ENCODE measurements around the gene RPP25.

Gene RPP25

GRCh38 chr15:74908635-74909034 lies 47.9 kb downstream of the RPP25 start:
- FAIRE-seq, result no peak
- no peak for DNase-seq (ENCODE audit: insufficient read length, low spot score)
- TF ChIP-seq POLR2AphosphoS5 (IDR thresholded peaks at IDR 0.05; ENCODE audit: low read depth, low read length) (no peak), TAF1 (IDR thresholded peaks at IDR 0.05; ENCODE audit: low read depth, low read length) (no peak), POLR2A (IDR thresholded peaks at IDR 0.05; ENCODE audit: low read depth, low read length) (no peak), SPI1 (IDR thresholded peaks at IDR 0.05; ENCODE audit: low read depth, low read length) (no peak), POU2F2 (IDR thresholded peaks at IDR 0.05; ENCODE audit: low read depth, low read length) (no peak), PAX5 (IDR thresholded peaks at IDR 0.05; ENCODE audit: insufficient read depth, low read length, severe bottlenecking) (no peak)

- DNase-seq (ENCODE audit: insufficient read length, low spot score) (no peak), FAIRE-seq (no peak)
- no peak for TF ChIP-seq PAX5 (IDR thresholded peaks at IDR 0.05; ENCODE audit: insufficient read depth, low read length, severe bottlenecking)
- TF ChIP-seq POLR2AphosphoS5 (IDR thresholded peaks at IDR 0.05; ENCODE audit: low read depth, low read length), result no peak
- TF ChIP-seq POLR2A (IDR thresholded peaks at IDR 0.05; ENCODE audit: low read depth, low read length), result no peak
- TF ChIP-seq SPI1 (IDR thresholded peaks at IDR 0.05; ENCODE audit: low read depth, low read length), result no peak
- TF ChIP-seq TAF1 (IDR thresholded peaks at IDR 0.05; ENCODE audit: low read depth, low read length), result no peak
- no peak for TF ChIP-seq POU2F2 (IDR thresholded peaks at IDR 0.05; ENCODE audit: low read depth, low read length)
Observed at GRCh38 chr15:74907163-74907870, 49.3 kb downstream of the RPP25 start.

DNA sequence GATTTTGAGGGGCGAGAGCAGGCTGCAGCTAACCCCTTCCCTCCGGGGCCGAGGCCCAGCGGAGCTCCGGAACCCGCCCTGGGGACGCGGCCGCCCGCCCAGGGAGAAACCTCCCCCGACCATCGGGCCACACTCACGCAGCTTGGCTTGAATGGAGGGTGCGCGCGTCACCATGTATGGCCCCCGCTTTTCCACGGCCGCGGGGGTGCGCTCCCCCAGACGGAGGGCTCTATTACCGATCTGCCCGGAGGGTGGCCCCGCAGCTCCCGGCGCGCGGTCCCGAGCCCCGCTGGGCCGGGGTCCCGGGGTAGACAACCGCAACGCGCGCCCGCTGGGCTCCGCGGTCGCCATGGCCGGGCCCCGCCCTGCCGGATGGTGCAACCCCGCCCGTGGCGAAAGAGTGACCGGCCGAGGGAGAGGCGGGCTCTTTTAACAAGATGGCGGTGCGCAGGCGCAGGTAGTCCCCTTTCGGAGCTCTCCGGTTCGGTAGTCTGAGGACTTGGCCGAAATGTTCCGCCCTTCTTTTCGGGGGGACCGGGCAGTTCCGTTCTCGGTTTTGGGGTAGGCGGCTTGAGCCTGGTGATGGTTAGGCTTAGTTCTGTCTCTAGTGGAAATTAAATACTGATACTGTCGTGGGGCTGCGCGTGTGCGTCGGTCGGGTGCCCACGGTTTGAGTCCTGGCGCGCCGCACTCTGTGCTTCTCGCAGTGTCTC lies 50.0 kb downstream of the RPP25 start, which contains the start of gene FAM219B:
TSS of gene FAM219B (minus strand) at position 402 of the 713 bp plus-strand sequence. CDS start at position 351, 51 bp downstream.
- peak; percentile 93 for DNase-seq (ENCODE audit: insufficient read length, low spot score)
- peak; percentile 87 for FAIRE-seq
- 0 out of 2 replicates have a peak, but pooled peaks have one; percentile 27 for TF ChIP-seq POU2F2 (IDR thresholded peaks at IDR 0.05; ENCODE audit: low read depth, low read length)
- no peak; the same call in none of the 2 replicates for TF ChIP-seq POLR2A (IDR thresholded peaks at IDR 0.05; ENCODE audit: low read depth, low read length)
- TF ChIP-seq SPI1 (IDR thresholded peaks at IDR 0.05; ENCODE audit: low read depth, low read length), result peak; percentile 11; the same call in 1 of the 2 replicates
- peak; percentile 72 for TF ChIP-seq TAF1 (IDR thresholded peaks at IDR 0.05; ENCODE audit: low read depth, low read length)

GRCh38 chr15:74906067-74906449 lies 50.5 kb downstream of the RPP25 start:
- DNase-seq (ENCODE audit: insufficient read length, low spot score) (no peak), FAIRE-seq (no peak)
- TF ChIP-seq PAX5 (IDR thresholded peaks at IDR 0.05; ENCODE audit: insufficient read depth, low read length, severe bottlenecking) (no peak), TAF1 (IDR thresholded peaks at IDR 0.05; ENCODE audit: low read depth, low read length) (no peak), POLR2A (IDR thresholded peaks at IDR 0.05; ENCODE audit: low read depth, low read length) (no peak), POLR2AphosphoS5 (IDR thresholded peaks at IDR 0.05; ENCODE audit: low read depth, low read length) (no peak), POU2F2 (IDR thresholded peaks at IDR 0.05; ENCODE audit: low read depth, low read length) (no peak), SPI1 (IDR thresholded peaks at IDR 0.05; ENCODE audit: low read depth, low read length) (no peak)
